CD4-positive, alpha-beta T cell treated with Interleukin-2 at 100 ng/mL for 4 hours (primary cell): ENCODE measurements around the gene CHAT.

ENCODE experiments used
- DNase-seq: peaks from one replicate; pipeline ENCODE4 v3.0.0-alpha.2; 2020; ENCODE audit warnings: low spot score

CHAT gene

GRCh38 chr10:49613882-49614241 is at the start of gene CHAT:
Gene CHAT, plus strand, starts transcription at chr10:49614037. Its CDS starts 153 bp downstream, at chr10:49614190.
- DNase-seq: no peak

- DNase-seq: no peak
Measured at GRCh38 chr10:49564461-49565009, 49.3 kb upstream of the CHAT start.

- DNase-seq: no peak
Measured at GRCh38 chr10:49567810-49568209, 46.0 kb upstream of the CHAT start.

GRCh38 chr10:49568235-49568634 is 45.6 kb upstream of the CHAT start:
- no peak for DNase-seq

- no peak for DNase-seq
Measured at GRCh38 chr10:49569031-49569631, 44.7 kb upstream of the CHAT start.

- DNase-seq: no peak
Measured at GRCh38 chr10:49571388-49571787, 42.4 kb upstream of the CHAT start.

- DNase-seq: no peak
Measured at GRCh38 chr10:49572594-49573114, 41.2 kb upstream of the CHAT start.

- DNase-seq: no peak
Measured at GRCh38 chr10:49575489-49576072, 38.3 kb upstream of the CHAT start.

GRCh38 chr10:49577182-49577925 is 36.5 kb upstream of the CHAT start:
- DNase-seq: no peak

GRCh38 chr10:49578392-49578791 is 35.4 kb upstream of the CHAT start:
- DNase-seq: no peak

- no peak for DNase-seq
Measured at GRCh38 chr10:49579621-49580020, 34.2 kb upstream of the CHAT start.

GRCh38 chr10:49585387-49585786 is 28.4 kb upstream of the CHAT start:
- no peak for DNase-seq

GRCh38 chr10:49587981-49588380 is 25.9 kb upstream of the CHAT start:
- no peak for DNase-seq

GRCh38 chr10:49592726-49593563 is 20.9 kb upstream of the CHAT start:
- peak; percentile 56 for DNase-seq

GRCh38 chr10:49593564-49593875 is 20.3 kb upstream of the CHAT start:
- no peak for DNase-seq

- no peak for DNase-seq
Measured at GRCh38 chr10:49593998-49594397, 19.8 kb upstream of the CHAT start.

- DNase-seq: peak; percentile 24
Measured at GRCh38 chr10:49594594-49594993, 19.2 kb upstream of the CHAT start.

- no peak for DNase-seq
Measured at GRCh38 chr10:49595003-49595712, 18.7 kb upstream of the CHAT start.

- no peak for DNase-seq
Measured at GRCh38 chr10:49595713-49596492, 17.9 kb upstream of the CHAT start.

- no peak for DNase-seq
Measured at GRCh38 chr10:49596493-49596809, 17.4 kb upstream of the CHAT start.

- no peak for DNase-seq
Measured at GRCh38 chr10:49596836-49597235, 17.0 kb upstream of the CHAT start.
